ENCODE results near the gene CST8. TPM values are rescaled to one million over a fixed set of nuclear protein-coding genes. Genes with fewer than 3 reads are reported as not detected.

The CST8 gene
- polyA plus RNA-seq, 1 donor (not counting 4 experiments of a cell fraction or from before 2014, with no cell fraction given), result not detected

DNA sequence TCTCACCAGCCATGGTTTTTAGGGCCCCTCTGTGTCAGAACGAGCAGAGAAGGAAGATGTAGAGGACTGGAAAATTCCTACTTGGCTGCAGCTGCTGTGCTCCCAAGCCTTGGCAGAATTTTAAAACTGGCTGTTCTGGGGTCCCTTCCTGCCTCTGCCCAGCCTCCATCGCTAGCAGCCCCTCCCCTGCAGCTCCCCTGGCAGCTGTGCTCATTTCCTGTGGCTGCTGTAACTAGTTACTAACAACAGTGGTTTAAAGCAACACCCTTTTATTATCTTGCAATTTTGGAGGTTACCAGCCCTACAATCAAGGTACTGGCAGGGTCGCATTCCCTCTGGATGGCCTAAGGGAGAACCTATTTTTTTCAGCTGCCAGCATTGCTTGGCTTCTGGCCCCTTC lies 34.5 kb upstream of the CST8 start:
- Histone ChIP-seq H3K4me2 (ENCODE audit: control insufficient read depth, extremely low read depth, insufficient read depth, low read depth, low read length) (no peak overlapping the region), H3K9me1 (ENCODE audit: control insufficient read depth, extremely low read depth, insufficient read depth, low read length) (peaks cover 3% of the 10 kb centered on the region), H2AFZ (ENCODE audit: control insufficient read depth, low read length) (no peak overlapping the region), H3K36me3 (ENCODE audit: control insufficient read depth in 2 of 2, extremely low read depth in 1 of 2, insufficient read depth in 2 of 2, low read length in 2 of 2) (no peaks in the 10 kb centered on the region), H3K9me3 (ENCODE audit: control insufficient read depth, low read depth, low read length) (no peaks in the 10 kb centered on the region), H3K27me3 (ENCODE audit: control insufficient read depth, extremely low read depth, insufficient read depth, low read length) (no peaks in the 10 kb centered on the region), H4K20me1 (ENCODE audit: control insufficient read depth, extremely low read depth, insufficient read depth, low read length) (no peaks in the 10 kb centered on the region), H3K9ac (ENCODE audit: control insufficient read depth, extremely low read depth, insufficient read depth, low read length) (no peak overlapping the region), H3K79me2 (ENCODE audit: control insufficient read depth, insufficient read depth, low read length) (no peaks in the 10 kb centered on the region), H3K4me1 (ENCODE audit: control insufficient read depth, extremely low read depth, insufficient read depth, low read length) (no peaks in the 10 kb centered on the region), H3K4me3 (ENCODE audit: control insufficient read depth in 2 of 3, extremely low read depth in 1 of 3, insufficient read depth in 2 of 3, low read depth in 1 of 3, low read length in 3 of 3) (no peak overlapping the region), H3K27ac (ENCODE audit: control insufficient read depth, insufficient read depth, low read length) (no peak overlapping the region)
- TF ChIP-seq EZH2 (IDR thresholded peaks at IDR 0.05; ENCODE audit: low read length), result no peak
- FAIRE-seq, result no peak
- dilution Hi-C loops (cut with MboI; ENCODE audit: extremely low pct_ligation_motif_present, low sequenced_read_pairs), result no loop called here
- DNase-seq (ENCODE audit: low read depth, low spot score), result no peak

DNA sequence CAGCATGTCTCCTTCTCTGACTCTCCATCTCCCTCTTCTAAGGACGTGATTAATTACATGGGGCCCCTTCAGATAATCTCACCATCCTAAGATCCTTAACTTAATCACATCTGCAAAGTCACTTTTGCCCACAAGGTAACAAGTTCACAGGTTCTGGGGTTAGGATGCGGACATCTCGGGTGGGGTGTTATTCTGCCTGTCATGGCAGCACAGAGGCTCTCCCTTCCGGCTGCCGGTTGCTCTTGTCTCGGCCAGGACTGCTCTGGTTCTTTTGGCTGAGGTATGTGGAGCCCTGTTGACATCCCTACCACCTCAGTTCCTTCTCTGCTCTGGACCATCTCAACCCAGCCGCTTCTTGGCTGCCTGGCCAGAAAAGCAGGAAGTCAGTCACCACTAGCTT lies 34.0 kb upstream of the CST8 start:
- DNase-seq (ENCODE audit: low read depth, low spot score) (no peak), FAIRE-seq (no peak)
- no peaks in the 10 kb centered on the region for H3K79me2 ChIP-seq (ENCODE audit: control insufficient read depth, insufficient read depth, low read length)
- no peak overlapping the region for H3K9ac ChIP-seq (ENCODE audit: control insufficient read depth, extremely low read depth, insufficient read depth, low read length)
- H4K20me1 ChIP-seq (ENCODE audit: control insufficient read depth, extremely low read depth, insufficient read depth, low read length), result no peaks in the 10 kb centered on the region
- H3K27ac ChIP-seq (ENCODE audit: control insufficient read depth, insufficient read depth, low read length), result no peak overlapping the region
- no peaks in the 10 kb centered on the region for H3K4me1 ChIP-seq (ENCODE audit: control insufficient read depth, extremely low read depth, insufficient read depth, low read length)
- H2AFZ ChIP-seq (ENCODE audit: control insufficient read depth, low read length), result no peak overlapping the region
- H3K9me1 ChIP-seq (ENCODE audit: control insufficient read depth, extremely low read depth, insufficient read depth, low read length), result peaks cover 3% of the 10 kb centered on the region
- H3K27me3 ChIP-seq (ENCODE audit: control insufficient read depth, extremely low read depth, insufficient read depth, low read length), result no peaks in the 10 kb centered on the region
- no peaks in the 10 kb centered on the region for H3K9me3 ChIP-seq (ENCODE audit: control insufficient read depth, low read depth, low read length)
- H3K4me3 ChIP-seq (ENCODE audit: control insufficient read depth in 2 of 3, extremely low read depth in 1 of 3, insufficient read depth in 2 of 3, low read depth in 1 of 3, low read length in 3 of 3), result no peak overlapping the region
- dilution Hi-C loops (cut with MboI; ENCODE audit: extremely low pct_ligation_motif_present, low sequenced_read_pairs), result no loop called here
- no peaks in the 10 kb centered on the region for H3K36me3 ChIP-seq (ENCODE audit: control insufficient read depth in 2 of 2, extremely low read depth in 1 of 2, insufficient read depth in 2 of 2, low read length in 2 of 2)
- no peak for TF ChIP-seq CTCF (optimal IDR thresholded peaks at IDR 0.05 in 1 of 3, IDR thresholded peaks at IDR 0.05 in 1 of 3, conservative IDR thresholded peaks at IDR 0.05 in 1 of 3; ENCODE audit: extremely low read depth in 1 of 3, insufficient read depth in 2 of 3, low read length in 3 of 3)
- TF ChIP-seq EZH2 (IDR thresholded peaks at IDR 0.05; ENCODE audit: low read length), result no peak
- H3K4me2 ChIP-seq (ENCODE audit: control insufficient read depth, extremely low read depth, insufficient read depth, low read depth, low read length), result no peak overlapping the region

DNA sequence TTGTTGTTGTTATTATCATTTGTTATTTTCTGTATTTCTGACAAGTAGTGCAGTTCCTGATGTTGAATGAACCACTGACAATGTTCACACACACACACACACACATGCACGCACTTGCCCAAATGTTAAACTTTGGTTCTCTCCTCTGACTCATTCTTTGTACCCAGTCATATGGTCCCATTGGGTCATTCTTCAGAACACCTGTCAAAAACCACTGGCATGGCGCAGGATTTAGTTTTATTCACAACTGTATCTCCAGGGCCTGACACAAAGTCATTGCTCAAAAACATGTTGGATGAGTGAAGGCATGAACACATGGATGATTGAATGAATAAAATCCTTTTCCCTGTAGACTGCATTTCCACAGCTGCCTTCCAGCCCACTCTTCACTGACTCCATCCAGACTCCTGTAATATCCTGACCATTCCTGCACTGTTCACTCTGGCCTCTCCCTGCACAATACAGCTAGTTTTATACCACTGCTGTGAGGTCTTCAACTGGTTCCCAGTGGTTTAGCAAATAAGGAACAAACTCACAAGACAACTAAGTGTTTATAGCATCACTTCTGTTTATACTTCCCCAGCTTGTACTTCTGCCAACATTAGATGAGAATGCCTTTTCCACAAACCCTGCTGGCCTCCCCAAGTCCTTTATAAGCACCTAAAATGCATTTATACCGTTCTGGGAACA lies 31.3 kb upstream of the CST8 start:
- H3K9me3 ChIP-seq (ENCODE audit: control insufficient read depth, low read depth, low read length), result no peaks in the 10 kb centered on the region
- H3K9ac ChIP-seq (ENCODE audit: control insufficient read depth, extremely low read depth, insufficient read depth, low read length), result no peak overlapping the region
- no peaks in the 10 kb centered on the region for H3K36me3 ChIP-seq (ENCODE audit: control insufficient read depth in 2 of 2, extremely low read depth in 1 of 2, insufficient read depth in 2 of 2, low read length in 2 of 2)
- no peaks in the 10 kb centered on the region for H3K27me3 ChIP-seq (ENCODE audit: control insufficient read depth, extremely low read depth, insufficient read depth, low read length)
- no peaks in the 10 kb centered on the region for H3K9me1 ChIP-seq (ENCODE audit: control insufficient read depth, extremely low read depth, insufficient read depth, low read length)
- H3K4me3 ChIP-seq (ENCODE audit: control insufficient read depth in 2 of 3, extremely low read depth in 1 of 3, insufficient read depth in 2 of 3, low read depth in 1 of 3, low read length in 3 of 3), result no peak overlapping the region
- no peak for FAIRE-seq
- no peak overlapping the region for H2AFZ ChIP-seq (ENCODE audit: control insufficient read depth, low read length)
- TF ChIP-seq CTCF (optimal IDR thresholded peaks at IDR 0.05 in 1 of 3, IDR thresholded peaks at IDR 0.05 in 1 of 3, conservative IDR thresholded peaks at IDR 0.05 in 1 of 3; ENCODE audit: extremely low read depth in 1 of 3, insufficient read depth in 2 of 3, low read length in 3 of 3) (no peak), EZH2 (IDR thresholded peaks at IDR 0.05; ENCODE audit: low read length) (no peak)
- no peak for DNase-seq (ENCODE audit: low read depth, low spot score)
- no peak overlapping the region for H3K27ac ChIP-seq (ENCODE audit: control insufficient read depth, insufficient read depth, low read length)
- dilution Hi-C loops (cut with MboI; ENCODE audit: extremely low pct_ligation_motif_present, low sequenced_read_pairs), result no loop called here
- no peaks in the 10 kb centered on the region for H3K79me2 ChIP-seq (ENCODE audit: control insufficient read depth, insufficient read depth, low read length)
- no peaks in the 10 kb centered on the region for H3K4me1 ChIP-seq (ENCODE audit: control insufficient read depth, extremely low read depth, insufficient read depth, low read length)
- H4K20me1 ChIP-seq (ENCODE audit: control insufficient read depth, extremely low read depth, insufficient read depth, low read length), result no peaks in the 10 kb centered on the region
- H3K4me2 ChIP-seq (ENCODE audit: control insufficient read depth, extremely low read depth, insufficient read depth, low read depth, low read length), result no peak overlapping the region

Measured in keratinocyte (primary cell).